HL-60/S4 treated with retinoic acid at 250 ng/mL for 4 days and 3 days (cell line): ENCODE measurements around the gene MANF.

Experiments used
- in situ Hi-C: fragments of 300-500 bp; cut with MboI; formaldehyde crosslinking; loops from 2 replicates; pipeline ENCODE4 v1.7.0; 2022; ENCODE audit warnings: low sequenced_read_pairs

The MANF gene

DNA sequence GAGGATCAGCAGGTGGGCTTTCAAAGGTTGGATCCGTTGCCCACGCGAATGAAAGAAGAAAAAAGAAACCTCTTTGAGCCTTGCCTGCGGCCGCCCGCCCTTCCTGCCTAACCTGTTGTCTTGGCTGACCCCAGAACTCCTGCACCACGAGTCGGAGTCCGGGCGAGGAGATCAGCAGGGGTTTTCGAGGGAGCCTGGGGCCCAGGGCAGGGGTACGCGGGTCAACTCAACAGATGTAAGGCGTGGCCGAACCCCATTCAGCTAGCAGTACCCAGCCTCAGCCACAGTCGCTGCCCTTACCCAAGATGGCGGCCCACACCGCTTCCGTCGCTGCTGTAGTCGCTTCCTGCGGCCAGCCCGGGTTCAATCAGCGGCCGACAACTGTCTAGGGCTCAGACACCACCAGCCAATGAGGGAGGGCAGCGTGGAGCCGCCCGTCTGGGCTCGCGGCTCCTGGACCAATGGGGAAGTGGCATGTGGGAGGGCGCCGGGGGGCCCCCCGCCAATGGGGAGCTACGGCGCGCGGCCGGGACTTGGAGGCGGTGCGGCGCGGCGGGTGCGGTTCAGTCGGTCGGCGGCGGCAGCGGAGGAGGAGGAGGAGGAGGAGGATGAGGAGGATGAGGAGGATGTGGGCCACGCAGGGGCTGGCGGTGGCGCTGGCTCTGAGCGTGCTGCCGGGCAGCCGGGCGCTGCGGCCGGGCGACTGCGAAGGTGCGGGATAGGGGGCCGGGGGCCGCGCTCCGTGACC lies at the start of gene MANF:
MANF (plus strand) TSS at position 566 of the 748 bp plus-strand sequence; CDS start at position 618, 52 bp downstream.
- in situ Hi-C loops = no loop called here

DNA sequence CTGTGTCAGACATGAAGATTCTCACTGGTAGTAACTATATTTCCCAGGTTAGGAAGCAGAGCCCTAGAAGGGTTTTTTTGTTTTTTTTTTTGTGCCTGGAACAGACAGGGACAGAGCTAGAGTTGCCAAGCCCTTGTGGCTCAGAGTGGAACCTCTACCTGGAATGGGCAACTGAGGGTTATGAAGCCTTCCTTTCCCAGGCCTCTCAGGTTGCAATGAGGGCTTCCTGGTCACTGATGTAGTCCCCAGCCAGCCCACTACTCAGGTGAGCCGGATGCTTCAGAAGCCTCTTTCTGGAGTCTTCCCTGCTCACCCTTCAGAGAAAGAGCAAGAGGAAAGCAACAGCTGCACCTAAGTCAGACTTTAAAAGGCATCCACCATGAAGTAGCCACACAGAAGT lies 48.8 kb upstream of the MANF start:
- in situ Hi-C loops = no loop called here

DNA sequence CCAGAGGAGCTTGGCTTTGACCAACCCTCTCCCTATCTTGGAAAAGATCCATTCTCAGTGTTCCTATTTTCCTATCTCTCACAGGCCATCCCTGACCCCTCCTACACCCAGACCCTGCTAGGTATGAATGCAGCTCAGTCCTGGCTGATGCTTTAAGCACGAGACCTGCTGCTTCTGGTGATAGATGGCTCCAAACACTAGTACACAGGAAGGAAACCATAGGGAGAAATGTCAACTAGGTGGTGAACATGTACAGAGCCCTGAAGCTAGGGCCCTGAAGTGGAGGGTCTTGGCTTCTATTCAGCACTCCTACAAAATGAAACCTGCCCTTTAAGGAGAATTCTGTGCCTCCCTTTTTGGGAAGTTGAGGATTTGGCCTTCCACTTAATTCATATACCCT lies 47.4 kb upstream of the MANF start:
- in situ Hi-C loops = no loop called here

DNA sequence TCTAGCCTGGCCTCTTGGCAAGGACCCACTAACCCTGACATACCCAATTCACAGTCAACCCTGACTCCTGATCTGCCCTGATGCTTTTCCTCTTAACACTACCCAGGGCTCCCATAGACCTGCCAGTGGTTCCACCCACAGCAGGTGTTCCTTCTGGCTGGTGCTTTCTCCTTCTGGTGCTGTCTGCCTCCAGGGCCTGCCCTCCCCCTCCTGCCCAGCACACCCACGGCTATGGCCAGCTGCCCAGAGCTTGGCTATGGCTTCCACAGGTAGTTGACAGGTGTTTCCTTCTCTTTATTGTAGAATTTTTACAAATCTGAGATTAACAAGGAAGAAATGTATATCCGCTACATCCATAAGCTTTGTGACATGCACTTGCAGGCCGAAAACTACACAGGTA lies 46.5 kb upstream of the MANF start:
- in situ Hi-C loops = no loop called here

DNA sequence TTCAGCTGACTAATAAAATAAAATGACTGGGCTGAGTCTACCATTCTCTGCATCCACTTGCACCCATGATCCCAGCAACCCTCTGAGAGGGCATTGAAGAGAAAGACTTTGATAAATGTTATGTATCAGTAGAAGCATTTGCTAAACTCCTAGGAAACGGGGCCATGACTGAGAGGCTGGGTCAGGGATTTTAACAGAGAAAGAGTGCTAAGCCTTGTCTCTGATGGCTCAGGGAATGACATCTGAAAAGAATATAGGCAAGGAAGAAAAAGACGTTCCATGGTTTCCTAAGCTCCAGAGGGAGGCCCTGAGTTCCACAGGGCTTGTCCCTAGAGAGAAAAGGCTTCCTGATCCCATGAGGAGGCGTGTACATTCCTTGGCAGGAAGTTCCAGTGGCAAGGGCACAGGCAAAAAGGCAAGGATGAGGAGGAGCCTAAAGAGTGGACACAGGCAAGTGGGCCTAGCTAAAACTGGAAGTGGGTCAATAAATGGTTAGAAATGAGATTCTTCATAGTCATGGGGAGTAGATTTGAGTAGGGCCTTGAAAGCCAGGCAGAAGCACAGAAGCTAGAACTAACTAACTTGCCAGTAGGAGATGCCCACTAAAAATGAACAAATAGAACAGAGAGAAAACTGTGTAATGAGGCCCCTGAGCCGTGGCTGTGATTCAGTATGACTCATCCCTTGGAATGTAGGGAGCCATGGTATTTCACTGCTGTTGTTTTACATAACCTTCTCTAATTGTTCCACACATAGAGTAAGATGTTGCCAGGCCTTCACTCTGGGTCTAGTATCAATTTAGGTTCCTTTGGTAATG lies 44.9 kb upstream of the MANF start:
- in situ Hi-C loops = no loop called here

DNA sequence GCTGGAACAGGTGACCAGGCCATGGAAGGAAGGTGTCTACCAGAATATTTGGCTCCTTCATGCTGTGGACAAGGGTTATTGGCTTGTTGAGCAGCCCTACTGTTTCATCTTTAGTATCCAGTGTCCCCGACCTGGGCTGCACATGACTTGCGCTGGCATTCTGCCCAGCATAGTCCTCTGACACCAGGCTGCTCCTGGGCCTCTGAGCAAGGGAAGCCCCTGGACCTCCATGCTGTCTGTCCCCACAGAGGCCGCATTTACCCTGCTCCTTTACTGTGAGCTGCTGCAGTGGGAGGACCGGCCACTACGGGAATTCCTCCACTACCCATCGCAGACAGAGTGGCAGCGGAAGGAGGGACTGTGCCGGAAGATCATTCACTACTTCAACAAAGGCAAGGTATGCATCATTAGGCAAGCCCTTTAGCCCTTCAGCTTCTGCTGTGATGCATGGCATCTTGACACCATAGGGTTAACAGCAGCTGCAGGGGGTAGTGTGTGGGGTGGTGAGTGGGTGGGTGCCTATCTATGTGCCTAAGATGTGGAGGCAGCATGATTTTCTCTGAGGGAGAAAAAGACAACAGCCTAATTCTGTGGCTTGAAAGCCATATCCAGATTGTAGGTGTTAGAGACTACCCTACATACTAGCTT lies 44.0 kb upstream of the MANF start:
- in situ Hi-C loops = no loop called here

DNA sequence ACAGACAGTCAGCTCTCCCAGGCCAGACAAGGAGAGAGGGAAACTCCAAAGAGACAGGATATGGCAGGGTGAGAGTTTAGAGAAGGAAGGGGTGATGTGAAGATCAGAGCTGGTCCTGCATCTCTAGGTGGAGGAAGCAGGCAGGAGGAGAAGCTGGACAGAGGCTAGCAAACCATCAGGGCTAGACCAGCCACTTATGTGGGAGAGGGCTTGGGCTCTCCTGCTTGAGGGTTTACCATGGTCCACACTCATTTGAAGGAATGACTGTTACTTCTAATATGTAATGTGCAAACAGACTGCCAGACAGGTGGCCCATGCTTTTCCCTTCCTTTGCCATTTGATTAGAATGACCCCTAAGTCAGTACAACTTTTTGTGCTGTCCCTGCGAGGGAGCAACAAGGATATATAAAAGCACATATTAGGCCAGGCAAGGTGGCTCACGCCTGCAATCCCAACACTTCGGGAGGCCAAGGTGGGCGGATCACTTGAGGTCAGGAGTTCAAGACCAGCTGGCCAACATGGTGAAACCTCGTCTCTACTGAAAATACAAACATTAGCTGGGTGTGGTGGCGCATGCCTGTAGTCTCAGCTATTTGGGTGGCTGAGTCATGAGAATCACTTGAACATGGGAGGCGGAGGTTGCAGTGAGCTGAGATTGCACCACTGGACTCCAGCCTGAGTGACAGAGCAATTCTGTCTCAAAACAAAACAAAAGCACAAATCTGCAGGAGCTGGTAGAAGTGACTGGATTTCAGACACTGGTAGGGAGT lies 41.0 kb upstream of the MANF start:
- in situ Hi-C loops = no loop called here

DNA sequence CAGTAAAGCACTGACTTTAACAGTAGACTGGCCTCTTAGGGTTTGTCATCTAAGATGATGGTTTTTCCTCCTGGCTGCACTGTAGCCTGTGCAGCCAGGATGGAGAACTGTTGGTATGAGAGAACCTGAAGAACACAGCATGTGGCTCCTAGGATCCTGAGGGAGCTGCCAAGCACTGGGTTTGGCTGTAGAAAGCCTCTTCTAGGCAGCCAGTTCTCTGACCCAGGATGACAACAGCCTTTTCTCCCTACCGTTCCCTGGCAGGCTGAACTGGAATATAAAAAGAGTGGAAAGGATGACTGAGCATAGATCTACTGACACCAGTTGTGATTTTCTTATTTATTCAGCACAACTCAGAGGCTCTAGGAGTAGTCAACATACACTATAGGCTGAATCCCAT lies 34.3 kb upstream of the MANF start:
- in situ Hi-C loops = loop anchor here (25.0 kb wide), 1 partner anchor 738 kb away; the partner anchor contains the start of genes CISH and MAPKAPK3

DNA sequence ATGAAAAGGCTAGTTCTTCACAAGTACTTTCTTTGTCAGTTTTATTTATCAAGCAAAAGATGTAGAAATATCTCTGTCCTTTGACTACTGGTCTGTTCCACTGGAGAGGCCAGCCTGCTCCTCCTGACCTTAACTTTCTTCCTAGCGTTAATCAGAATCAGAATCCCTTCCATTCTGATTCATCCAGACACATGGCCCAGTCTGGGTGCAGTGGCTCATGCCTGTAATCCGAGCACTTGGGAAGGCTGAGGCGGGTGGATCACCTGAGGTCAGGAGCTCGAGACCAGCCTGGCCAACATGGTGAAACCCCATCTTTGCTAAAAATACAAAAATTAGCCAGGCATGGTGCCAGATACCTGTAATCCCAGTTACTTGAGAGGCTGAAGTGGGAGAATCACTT lies 32.0 kb upstream of the MANF start:
- in situ Hi-C loops = loop anchor here (25.0 kb wide), 1 partner anchor 741 kb away; the partner anchor contains the start of genes CISH and MAPKAPK3

DNA sequence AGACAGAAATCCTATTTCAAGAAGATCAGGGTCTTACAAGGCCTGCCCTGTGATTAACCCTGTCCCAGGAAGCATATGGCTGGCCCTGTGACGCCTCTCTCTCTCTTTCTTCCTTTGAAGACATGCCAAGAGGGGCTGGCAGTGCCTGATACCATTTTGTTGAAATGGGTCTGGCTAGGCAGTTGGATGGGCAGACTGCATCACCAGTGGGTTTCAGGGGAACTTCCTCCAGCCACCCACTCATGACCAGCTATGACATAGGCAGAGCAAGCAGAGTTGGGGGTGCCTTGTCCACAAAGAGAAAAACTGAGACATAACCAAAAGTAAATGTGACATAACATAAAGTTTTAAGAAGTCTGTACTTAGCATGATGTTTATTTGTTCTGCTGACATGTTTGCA lies 31.4 kb upstream of the MANF start:
- in situ Hi-C loops = loop anchor here (25.0 kb wide), 1 partner anchor 741 kb away; the partner anchor contains the start of genes CISH and MAPKAPK3

DNA sequence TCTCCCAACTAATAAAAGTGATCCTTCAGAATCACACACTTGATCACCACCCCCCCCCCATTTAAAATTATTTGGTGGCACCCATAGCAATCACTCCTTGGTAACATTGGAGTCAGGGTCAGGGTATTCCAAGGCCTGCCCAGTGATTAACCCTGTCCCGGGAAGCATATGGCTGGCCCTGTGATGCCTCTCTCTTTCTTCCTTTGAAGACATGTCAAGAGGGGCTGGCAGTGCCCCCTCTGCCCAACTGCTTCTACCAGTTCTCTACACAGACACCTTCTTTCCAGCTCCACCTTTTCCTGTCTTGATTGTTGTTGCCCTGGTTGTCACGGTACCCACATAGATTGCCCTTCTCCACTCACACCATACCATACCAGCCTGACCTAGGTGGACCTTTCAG lies 30.9 kb upstream of the MANF start:
- in situ Hi-C loops = loop anchor here (25.0 kb wide), 1 partner anchor 742 kb away; the partner anchor contains the start of genes CISH and MAPKAPK3

DNA sequence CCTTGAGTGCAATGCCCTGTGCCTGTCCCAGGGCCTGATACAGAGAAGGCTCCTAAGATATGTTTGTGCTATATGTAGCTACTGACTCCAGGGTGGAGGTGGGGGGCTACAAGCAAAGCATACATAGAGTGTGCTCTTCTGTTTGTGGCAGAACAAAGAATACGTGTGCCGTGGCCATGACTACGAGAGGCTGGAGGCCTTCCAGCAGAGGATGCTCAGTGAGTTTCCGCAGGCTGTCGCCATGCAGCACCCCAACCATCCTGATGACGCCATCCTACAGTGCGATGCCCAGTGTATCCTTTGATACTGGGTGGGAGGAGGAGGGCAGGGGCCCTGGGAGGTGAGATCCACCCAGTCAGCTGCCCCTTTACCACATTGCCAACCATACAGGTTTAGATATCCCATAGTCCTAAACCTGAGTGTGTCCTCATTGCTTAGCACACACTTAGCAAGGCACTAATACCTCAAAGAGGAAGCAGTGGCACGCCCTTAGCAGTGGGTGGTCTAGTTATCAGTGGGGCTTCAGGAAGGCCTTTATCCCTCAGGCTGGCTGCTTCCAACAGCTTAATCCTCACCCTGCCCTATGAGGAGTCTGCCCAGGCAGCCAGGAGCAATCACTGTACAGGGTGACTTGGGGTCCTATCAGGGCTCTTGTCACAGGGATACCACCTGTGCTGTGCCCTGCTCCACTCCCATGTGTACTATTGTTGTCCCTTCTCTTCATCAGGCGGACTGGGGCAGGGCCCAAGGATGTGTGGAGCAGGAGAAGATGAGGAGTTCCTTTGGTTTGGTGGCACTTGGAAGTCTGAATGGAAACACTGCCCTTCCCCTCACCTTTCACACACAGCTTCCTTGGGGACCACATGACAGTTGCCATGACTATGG lies 30.1 kb upstream of the MANF start:
- in situ Hi-C loops = loop anchor here (25.0 kb wide), 1 partner anchor 743 kb away; the partner anchor contains the start of genes CISH and MAPKAPK3

DNA sequence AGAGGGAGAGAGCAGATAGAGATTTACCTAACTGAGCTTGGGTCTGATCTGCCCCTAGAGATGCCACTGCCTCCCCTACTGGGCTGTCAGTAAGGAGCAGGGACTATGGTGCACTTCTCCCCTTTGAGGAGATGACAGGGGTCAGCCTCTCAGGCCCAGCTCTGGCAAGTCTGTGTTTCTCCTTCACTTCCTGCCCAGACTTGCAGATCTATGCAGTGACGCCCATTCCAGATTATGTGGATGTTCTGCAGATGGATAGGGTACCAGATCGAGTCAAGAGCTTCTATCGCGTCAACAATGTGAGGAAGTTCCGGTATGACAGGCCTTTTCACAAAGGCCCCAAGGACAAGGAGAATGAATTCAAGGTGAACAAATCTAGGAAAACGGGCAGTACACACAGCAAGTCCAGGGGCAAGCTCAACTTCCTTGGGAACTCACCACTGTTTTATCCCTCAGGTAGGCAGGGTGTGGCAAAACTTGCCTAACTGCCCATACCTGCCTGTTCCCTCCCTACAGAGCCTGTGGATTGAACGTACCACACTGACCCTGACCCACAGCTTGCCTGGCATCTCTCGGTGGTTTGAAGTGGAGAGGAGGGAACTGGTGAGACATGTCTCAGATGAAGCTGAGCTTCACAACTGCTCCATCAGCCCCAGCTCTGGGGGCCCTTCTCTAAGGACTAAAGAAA lies 29.1 kb upstream of the MANF start:
- in situ Hi-C loops = loop anchor here (25.0 kb wide), 1 partner anchor 744 kb away; the partner anchor contains the start of genes CISH and MAPKAPK3

DNA sequence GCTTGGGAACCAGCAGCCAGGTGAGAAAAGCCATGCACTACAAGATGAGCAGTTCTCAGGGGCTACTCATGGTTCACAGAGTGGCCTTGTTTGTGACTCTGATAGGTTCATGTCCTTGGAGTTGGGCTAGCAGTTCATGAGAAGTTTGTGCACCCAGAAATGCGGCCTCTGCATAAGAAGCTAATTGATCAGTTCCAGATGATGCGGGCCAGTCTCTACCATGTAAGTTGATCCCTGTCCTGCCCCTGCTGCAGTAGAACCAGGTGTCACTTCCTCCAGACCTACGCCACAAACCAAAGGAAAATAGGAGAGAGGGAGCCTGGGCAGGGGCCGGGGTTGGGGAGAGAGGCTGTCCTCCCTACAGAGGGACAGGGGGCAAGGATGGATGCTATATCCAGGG lies 27.2 kb upstream of the MANF start:
- in situ Hi-C loops = loop anchor here (25.0 kb wide), 1 partner anchor 746 kb away; the partner anchor contains the start of genes CISH and MAPKAPK3

DNA sequence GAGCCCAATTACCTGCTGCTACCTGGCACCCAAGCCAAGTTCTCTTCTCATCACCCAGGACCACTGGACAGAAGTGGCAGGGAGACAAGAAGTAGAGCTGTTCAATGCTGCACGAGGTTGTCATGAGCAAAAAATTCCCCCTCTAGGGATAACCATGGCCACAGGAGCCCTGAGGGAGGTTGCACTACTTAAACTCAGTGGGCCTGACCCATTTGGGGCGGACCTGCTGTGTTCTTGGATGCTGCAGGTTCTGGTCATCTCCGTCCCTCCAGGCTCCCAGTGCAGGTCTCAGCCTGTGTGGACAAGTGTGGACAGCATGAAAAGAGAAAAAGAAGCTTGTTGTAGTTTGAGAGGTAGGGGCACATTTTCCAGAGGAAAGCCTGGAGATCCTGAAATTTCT lies 26.1 kb upstream of the MANF start:
- in situ Hi-C loops = loop anchor here (25.0 kb wide), 1 partner anchor 747 kb away; the partner anchor contains the start of genes CISH and MAPKAPK3

DNA sequence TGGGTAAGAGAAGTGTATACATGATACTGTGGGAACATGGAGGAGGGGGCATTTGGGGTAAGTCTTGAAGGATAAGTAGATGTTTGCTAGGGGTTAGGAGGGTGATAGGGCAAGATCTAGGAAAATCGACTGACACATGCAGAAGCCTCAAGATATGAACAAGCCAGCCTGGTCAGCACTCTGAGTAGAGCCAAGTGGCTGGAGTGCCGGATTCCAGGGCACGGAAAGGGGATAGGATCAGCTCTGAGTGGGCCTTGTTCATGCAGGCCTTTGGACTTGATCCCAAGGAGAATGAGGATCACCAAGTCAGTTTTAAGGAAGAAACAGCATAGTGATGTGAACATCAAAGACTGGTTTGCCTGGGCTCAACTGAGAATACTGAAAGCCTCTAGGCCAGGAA lies 24.3 kb upstream of the MANF start:
- in situ Hi-C loops = loop anchor here (25.0 kb wide), 1 partner anchor 749 kb away; the partner anchor contains the start of genes CISH and MAPKAPK3

DNA sequence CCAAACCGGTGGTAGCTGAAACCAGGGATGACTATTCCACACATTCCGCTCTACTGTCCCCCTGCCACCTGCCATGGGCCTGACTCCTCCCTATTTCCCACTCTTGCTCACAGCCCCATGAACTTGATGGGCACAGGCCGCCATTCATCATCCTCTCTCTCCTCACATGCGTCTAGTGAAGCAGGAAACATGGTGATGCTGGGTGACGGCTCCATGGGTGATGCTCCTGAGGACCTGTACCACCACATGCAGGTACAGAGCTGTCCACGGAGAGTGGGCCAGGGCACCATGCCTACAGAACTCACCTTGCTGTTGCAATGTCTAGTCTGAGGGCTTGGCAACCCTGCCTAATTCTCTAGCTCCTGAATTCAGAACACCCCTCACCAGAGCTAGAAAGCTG lies 23.3 kb upstream of the MANF start:
- in situ Hi-C loops = loop anchor here (25.0 kb wide), 1 partner anchor 749 kb away; the partner anchor contains the start of genes CISH and MAPKAPK3

DNA sequence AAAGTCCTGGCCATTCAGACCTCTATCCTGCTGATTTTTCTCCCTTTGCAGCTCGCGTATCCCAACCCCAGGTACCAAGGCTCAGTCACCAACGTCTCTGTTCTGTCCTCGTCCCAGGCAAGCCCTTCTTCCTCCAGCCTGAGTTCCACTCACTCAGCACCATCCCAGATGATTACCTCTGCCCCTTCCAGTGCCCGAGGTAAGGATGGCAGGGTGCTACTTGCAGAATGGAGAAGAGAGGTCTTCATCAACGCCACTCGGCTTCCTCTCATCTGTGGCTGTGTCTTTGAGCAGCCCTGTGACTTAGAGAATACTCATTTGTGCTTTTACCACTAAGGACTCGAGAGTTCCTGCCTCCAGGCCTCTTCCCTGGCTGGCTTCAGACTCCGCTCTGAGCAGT lies 22.6 kb upstream of the MANF start:
- in situ Hi-C loops = loop anchor here (25.0 kb wide), 1 partner anchor 750 kb away; the partner anchor contains the start of genes CISH and MAPKAPK3
